Measurements from ENCODE around the gene BDH1. TPM values are rescaled to one million over a fixed set of nuclear protein-coding genes. Genes with fewer than 3 reads are reported as not detected.
A peak's percentile ranks its signal among the peaks of the same experiment; 100 is the strongest.

Gene BDH1
- total and polyA plus RNA-seq, 2 of the 8 experiments (the other 6 are each of a cell fraction or from before 2014, with no cell fraction given), result 27.2 to 28.1 TPM

- FAIRE-seq (no peak), DNase-seq (ENCODE audit: low read depth in 1 of 2, low spot score in 2 of 2) (no peak)
- H3K4me2 ChIP-seq (ENCODE audit: insufficient read depth in 1 of 2, low read depth in 2 of 2, low read length in 2 of 2), result no peak overlapping the region
- H3K56ac ChIP-seq (replicated peaks; ENCODE audit: insufficient read length, low read depth, low read length), result no peak overlapping the region
- H3K4ac ChIP-seq (replicated peaks; ENCODE audit: insufficient read length, low read depth, low read length), result no peak overlapping the region
- no peak overlapping the region; a peak in 1 of 7 replicates for H3K9ac ChIP-seq (replicated peaks in 1 of 4; ENCODE audit: extremely low read depth in 1 of 4, low read depth in 3 of 4, low read length in 3 of 4)
- CTCF ChIA-PET (ENCODE audit: partially characterized antibody), result interaction anchor here (0.8 to 1.4 kb wide), 4 partner anchors 16 to 221 kb away, joined by 3 to 5 read pairs (median 4); no protein-coding TSS in a partner anchor
- 0 out of 2 replicates have a peak overlapping the region, but pooled peaks have one; percentile 15 for H2BK20ac ChIP-seq (ENCODE audit: low read length)
- peaks cover 0 to 10% (median 1%) of the 10 kb centered on the region in 4 experiments; a peak in 3 of 7 replicates for H3K4me1 ChIP-seq (replicated peaks in 1 of 4; ENCODE audit: control insufficient read depth in 3 of 4, insufficient read depth in 4 of 4, low read length in 3 of 4)
- no peaks in the 10 kb centered on the region; a peak in 1 of 7 replicates for H3K27me3 ChIP-seq (replicated peaks in 1 of 4; ENCODE audit: control insufficient read depth in 3 of 4, extremely low read depth in 1 of 4, insufficient read depth in 3 of 4, low read length in 3 of 4)
- H2AK5ac ChIP-seq (ENCODE audit: low read depth, low read length), result no peak overlapping the region
- H3K23me2 ChIP-seq (ENCODE audit: low read depth, low read length), result no peaks in the 10 kb centered on the region
- no peak overlapping the region for H4K91ac ChIP-seq (replicated peaks; ENCODE audit: insufficient read length, low read length)
- no peak overlapping the region for H3K14ac ChIP-seq (ENCODE audit: insufficient read length)
- POLR2A ChIA-PET (ENCODE audit: partially characterized antibody), result interaction anchor here (1.0 kb wide), 1 partner anchor 27 kb away, joined by 3 read pairs; no protein-coding TSS in a partner anchor
- no peaks in the 10 kb centered on the region for H3K79me1 ChIP-seq (ENCODE audit: low read depth, low read length)
- H3K18ac ChIP-seq (ENCODE audit: extremely low read depth, low read length), result no peak overlapping the region
- no peak overlapping the region for H2BK5ac ChIP-seq (ENCODE audit: low read depth, low read length)
- 0 out of 2 replicates have a peak overlapping the region, but pooled peaks have one; percentile 9 for H2BK12ac ChIP-seq (ENCODE audit: low read depth, low read length)
- no peaks in the 10 kb centered on the region for H3K9me3 ChIP-seq (ENCODE audit: insufficient read depth in 2 of 2, low read depth in 1 of 2, low read length in 1 of 2)
- H3K36me3 ChIP-seq (ENCODE audit: control insufficient read depth in 2 of 4, insufficient read depth in 4 of 4, low read length in 3 of 4), result no peaks in the 10 kb centered on the region
- H3K23ac ChIP-seq (ENCODE audit: insufficient read length), result no peak overlapping the region
- H2AFZ ChIP-seq (ENCODE audit: low read length), result peak overlapping the region; percentile 7; the same call in 1 of the 2 replicates
- no peak overlapping the region for H2BK120ac ChIP-seq (replicated peaks; ENCODE audit: low read depth, low read length)
- H2BK15ac ChIP-seq (ENCODE audit: low read length), result no peak overlapping the region
- H3K27ac ChIP-seq (ENCODE audit: low read depth, low read length), result no peak overlapping the region
- no peak overlapping the region for H3K4me3 ChIP-seq (ENCODE audit: extremely low read depth in 1 of 4, insufficient read depth in 2 of 4, low read depth in 3 of 4, low read length in 4 of 4)
- no peak overlapping the region for H4K8ac ChIP-seq (ENCODE audit: extremely low read depth, insufficient read depth, low read length)
- H4K5ac ChIP-seq (ENCODE audit: insufficient read length, low read depth, low read length), result no peak overlapping the region
- H3K79me2 ChIP-seq (ENCODE audit: control insufficient read depth in 1 of 2, insufficient read depth in 2 of 2, low read length in 2 of 2), result no peaks in the 10 kb centered on the region
- 84% methylated on average over 11 of the region's 11 CpGs; no CpG with 5 or more reads in 1 of the 2 experiments for WGBS, 2 experiments (ENCODE audit: extremely low coverage in 1 of 2, insufficient coverage in 1 of 2, insufficient read length in 1 of 2, insufficient replicate concordance in 2 of 2, low coverage in 1 of 2, low lambda C conversion rate in 2 of 2, missing lambda C conversion rate in 1 of 2)
- no peaks in the 10 kb centered on the region for H4K20me1 ChIP-seq (replicated peaks in 1 of 2; ENCODE audit: control insufficient read depth in 1 of 2, insufficient read depth in 2 of 2, low read length in 2 of 2)
- no peak for TF ChIP-seq JUND (IDR thresholded peaks at IDR 0.05; ENCODE audit: low read length)
- TF ChIP-seq CTCF (IDR thresholded peaks at IDR 0.05; ENCODE audit: control extremely low read depth in 1 of 3, insufficient read depth in 1 of 3, low read depth in 1 of 3, low read length in 3 of 3), result no peak
- no peak for TF ChIP-seq GTF2F1 (IDR thresholded peaks at IDR 0.05; ENCODE audit: borderline replicate concordance, low read depth, low read length)
- TF ChIP-seq CEBPB (IDR thresholded peaks at IDR 0.05; ENCODE audit: low read depth, low read length), result no peak
- TF ChIP-seq EP300 (IDR thresholded peaks at IDR 0.05; ENCODE audit: borderline replicate concordance in 1 of 2, low read depth in 2 of 2, low read length in 2 of 2), result no peak
- no peak for TF ChIP-seq YY1 (IDR thresholded peaks at IDR 0.05; ENCODE audit: low read depth, low read length)
- no peak for TF ChIP-seq RNF2 (IDR thresholded peaks at IDR 0.05; ENCODE audit: borderline replicate concordance, low read depth, low read length, missing control alignments, poor library complexity, severe bottlenecking)
- no peak for TF ChIP-seq BCL11A (IDR thresholded peaks at IDR 0.05; ENCODE audit: low read depth in 2 of 2, low read length in 2 of 2)
Observed at GRCh38 chr3:197478746-197479668, 76.8 kb downstream of the BDH1 start.
